GM20431 (cell line): ENCODE results near the gene CYLD.

Experiments
- in situ Hi-C: fragments of 300-500 bp; cut with MseI, MboI; formaldehyde crosslinking; loops from one replicate; pipeline ENCODE4 v1.15.0; 2020; ENCODE audit warnings: low sequenced_read_pairs; ENCODE audit not compliant: unreplicated experiment

The CYLD gene

GRCh38 chr16:50736448-50736847, 5.4 kb upstream of the CYLD start:
- in situ Hi-C loops: no loop called here

DNA sequence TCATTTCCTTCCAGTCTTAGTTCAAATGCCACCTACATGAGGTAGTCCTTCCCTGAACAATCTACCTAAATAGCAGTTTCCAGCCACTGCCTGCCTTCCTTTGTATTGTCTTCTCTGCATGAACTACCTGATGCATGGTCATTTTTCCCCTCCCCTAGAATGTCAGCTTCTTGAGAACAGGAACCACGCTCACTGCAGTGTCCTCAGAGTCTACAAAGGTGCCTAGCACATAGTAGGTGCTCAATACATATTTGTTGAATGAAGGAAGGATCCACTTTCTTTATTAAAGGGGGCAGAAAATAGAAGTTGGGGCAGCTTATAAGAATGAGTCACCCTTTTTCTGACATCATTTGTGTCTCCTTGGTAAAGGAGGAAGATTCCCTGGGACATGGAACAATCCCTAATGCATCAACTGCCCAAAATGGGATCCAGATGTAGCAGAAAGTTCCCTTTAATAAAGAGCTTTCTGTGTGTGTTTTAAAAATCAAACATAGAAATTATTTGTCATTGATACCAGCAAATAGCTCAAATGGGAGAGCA, 4.4 kb upstream of the CYLD start:
- in situ Hi-C loops: no loop called here

GRCh38 chr16:50739031-50739430, 2.9 kb upstream of the CYLD start:
- in situ Hi-C loops: no loop called here

GRCh38 chr16:50740736-50741135, 1.1 kb upstream of the CYLD start:
- in situ Hi-C loops: no loop called here

DNA sequence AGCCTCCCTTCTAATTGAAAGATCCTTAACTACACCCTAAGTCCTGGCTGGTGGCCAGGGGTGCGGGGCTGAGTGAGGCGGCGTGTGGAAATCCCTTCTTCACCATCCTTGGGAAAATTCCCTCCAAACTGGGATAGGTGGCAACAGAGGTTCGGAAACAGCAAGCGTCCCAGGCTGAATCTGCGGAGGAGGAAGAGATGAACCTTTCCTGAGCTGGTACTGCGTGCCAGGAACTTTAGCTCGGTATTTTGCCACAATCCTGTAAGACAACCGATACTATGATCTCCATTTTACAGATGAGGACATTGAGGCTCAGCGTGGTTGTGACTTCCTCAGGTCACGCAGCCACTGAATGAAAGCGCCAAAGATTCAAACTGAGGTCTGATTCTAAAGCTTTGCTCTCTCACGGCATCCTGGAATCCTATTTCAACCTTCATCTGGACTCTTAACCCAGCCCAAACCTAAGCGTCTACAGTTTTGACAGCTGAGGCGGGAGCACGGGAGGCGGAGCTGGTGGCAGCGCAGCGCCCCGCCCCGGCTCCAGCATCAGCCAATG, 583 bp upstream of the CYLD start:
- in situ Hi-C loops: no loop called here

- in situ Hi-C loops: no loop called here
Observed at GRCh38 chr16:50742576-50743200, 802 bp downstream of the CYLD start.

DNA sequence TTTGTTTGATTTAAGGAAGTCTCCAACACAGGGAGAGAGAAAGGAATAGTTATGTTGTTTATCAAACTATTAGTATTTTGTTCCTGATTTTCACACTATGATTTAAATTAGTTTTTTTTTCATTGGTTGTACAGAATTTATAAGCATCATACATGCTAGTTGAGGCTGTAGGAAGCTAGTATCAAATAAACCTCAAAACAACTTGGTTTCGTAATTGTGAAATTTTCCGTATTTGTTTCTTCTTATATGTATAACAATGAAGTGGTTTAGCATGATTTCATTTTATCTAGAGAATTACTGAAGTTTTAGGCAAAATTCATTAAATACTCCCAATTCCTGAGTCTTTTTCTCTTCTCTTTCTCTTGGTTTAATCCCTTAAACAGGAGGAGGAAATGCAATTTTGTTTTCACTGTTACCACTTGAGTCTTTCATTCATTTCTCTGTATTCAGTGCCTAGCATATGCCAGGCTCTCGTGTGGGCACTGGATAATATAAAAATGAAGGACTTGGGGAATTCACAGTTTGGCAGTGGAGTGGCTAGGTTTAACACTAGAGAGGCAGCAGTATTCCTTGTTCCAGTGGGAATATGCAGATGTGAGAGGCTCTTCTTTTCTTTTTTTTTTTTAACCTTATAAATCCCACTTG, 1.8 kb downstream of the CYLD start:
- in situ Hi-C loops: no loop called here

- in situ Hi-C loops: no loop called here
Observed at GRCh38 chr16:50744881-50745280, 3.0 kb downstream of the CYLD start.

DNA sequence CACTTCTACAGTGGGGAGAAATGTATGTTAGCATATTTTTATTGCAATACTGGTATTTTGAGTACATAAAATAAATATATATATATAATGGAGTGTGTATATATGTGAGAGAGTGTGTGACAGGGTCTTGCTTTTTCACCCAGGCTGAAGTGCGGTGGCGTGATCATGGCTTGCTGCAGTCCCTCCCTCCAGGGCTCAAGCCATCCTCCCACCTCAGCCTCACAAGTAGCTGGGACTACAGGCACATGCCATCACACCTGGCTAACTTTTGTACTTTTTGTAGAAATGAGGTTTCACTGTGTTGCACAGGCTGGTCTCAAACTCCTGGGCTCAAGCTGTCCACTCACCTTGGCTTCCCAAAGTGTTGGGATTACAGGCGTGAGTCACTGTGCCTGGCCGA, 4.1 kb downstream of the CYLD start:
- in situ Hi-C loops: no loop called here

DNA sequence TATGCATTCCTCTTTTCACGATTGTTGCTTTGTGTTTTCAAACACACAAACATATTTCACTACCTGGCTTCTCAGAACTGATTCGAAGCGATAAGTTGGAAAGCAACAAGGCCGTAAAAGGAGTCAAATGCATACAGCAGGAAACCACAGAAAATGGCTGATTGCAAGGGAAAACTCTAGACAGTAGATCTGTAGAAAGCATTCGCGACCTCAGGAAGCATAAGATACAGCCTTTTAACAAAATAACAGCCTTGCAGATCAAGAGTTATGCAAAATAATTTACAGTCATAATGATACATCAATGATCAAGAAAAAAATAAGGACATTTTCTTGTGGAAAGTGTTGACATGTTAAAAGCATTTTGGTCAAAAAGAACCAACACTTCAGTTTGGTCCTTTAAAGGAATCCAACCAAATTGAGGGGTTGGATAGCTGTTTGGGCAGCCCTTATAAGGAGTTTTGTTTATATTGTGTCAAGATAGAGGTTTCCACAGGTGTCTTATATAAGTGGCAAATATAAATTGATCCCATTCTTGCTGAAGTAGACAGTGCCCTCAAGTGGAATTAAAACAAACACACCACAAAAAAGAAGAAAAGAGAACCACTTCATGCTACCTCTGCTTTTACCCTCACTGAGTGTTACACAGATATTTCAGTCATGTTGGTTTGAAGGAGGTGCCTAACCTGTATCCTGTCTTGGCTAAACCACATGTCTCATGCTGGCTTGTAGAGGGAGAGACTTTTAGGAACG, 5.5 kb downstream of the CYLD start:
- in situ Hi-C loops: no loop called here

DNA sequence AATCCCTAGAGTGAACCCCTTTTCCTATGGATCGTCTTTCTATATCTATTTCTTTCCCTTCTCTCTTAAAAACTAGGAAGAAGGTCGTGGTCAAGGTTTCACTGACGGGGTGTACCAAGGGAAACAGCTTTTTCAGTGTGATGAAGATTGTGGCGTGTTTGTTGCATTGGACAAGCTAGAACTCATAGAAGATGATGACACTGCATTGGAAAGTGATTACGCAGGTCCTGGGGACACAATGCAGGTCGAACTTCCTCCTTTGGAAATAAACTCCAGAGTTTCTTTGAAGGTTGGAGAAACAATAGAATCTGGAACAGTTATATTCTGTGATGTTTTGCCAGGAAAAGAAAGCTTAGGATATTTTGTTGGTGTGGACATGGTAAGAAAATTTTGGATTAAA, 9.6 kb downstream of the CYLD start:
- in situ Hi-C loops: no loop called here

GRCh38 chr16:50752471-50753235, 10.8 kb downstream of the CYLD start:
- in situ Hi-C loops: no loop called here

DNA sequence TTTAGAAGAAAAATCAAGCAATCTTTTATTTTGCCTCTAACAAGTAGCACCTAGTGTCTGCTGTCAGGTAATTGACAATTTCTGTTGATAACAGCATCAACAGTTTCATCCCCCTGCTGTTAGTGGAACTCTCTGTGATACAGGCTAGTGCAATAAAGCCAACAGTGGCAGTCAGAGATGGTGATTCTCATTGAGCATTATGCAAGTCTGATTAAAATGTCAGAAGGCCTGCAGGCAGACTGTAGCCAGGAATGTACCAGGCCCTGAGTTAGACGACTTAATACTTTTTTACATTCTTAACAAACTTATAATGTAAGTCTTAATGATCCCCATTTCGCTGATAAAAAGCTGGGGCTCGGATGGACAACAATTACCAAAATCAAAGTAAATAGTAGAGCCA, 14.6 kb downstream of the CYLD start:
- in situ Hi-C loops: no loop called here

- in situ Hi-C loops: no loop called here
Observed at GRCh38 chr16:50761267-50761666, 19.4 kb downstream of the CYLD start.

- in situ Hi-C loops: no loop called here
Observed at GRCh38 chr16:50762241-50762640, 20.4 kb downstream of the CYLD start.

- in situ Hi-C loops: no loop called here
Observed at GRCh38 chr16:50763211-50763610, 21.3 kb downstream of the CYLD start.

DNA sequence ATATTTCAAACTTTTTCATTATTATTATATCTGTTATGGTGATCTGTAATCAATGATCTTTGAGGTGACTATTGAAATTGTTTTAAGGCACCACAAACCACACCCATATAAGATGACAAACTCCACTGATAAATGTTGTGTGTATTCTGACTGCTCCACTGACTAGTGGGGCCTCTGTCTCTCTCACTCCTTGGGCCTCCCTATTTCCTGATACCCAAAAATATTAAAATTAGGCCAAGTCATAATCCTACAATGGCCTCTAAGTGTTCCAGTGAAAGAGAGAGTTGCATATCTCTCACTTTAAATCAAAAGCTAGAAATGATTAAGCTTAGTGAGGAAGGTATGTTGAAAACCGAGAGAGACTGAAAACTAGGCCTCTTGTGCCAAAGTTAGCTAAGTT, 23.4 kb downstream of the CYLD start:
- in situ Hi-C loops: no loop called here

- in situ Hi-C loops: no loop called here
Observed at GRCh38 chr16:50765861-50766260, 24.0 kb downstream of the CYLD start.

DNA sequence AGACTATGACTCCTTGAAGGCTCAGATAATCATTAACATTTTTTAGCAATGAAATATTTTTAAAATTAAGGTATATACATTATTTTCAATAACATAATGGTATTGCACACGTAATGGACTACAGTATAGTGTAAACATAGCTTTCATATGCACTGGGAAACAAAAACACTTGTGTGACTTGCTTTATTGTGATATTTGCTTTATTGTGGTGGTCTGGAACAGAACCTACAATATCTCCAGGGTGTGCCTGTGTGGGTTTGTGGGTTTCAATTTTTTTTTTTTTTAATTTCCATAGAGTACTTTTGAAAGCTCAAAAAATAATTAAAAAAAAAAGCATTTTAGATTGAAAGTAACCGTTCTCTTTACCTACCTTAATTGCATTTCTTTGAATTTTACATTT, 25.3 kb downstream of the CYLD start:
- in situ Hi-C loops: no loop called here

- in situ Hi-C loops: no loop called here
Observed at GRCh38 chr16:50771366-50771765, 29.5 kb downstream of the CYLD start.
